Gastrocnemius medialis (tissue), 4 donors: ENCODE results near the gene TIMD4. TPM values are rescaled to one million over a fixed set of nuclear protein-coding genes. Genes with fewer than 3 reads are reported as not detected.

ENCODE experiments used
- ATAC-seq, 2 donors: fragments of 150-250 bp; one replicate each; pipeline ENCODE4 v1.9.1; 2016
- DNase-seq, 2 donors: peaks; one replicate each; pipeline ENCODE4 v3.0.0-alpha.2; 2019
- H3K27ac ChIP-seq, 4 donors: fragments of 200-600 bp; sonication (generic); 1 replicate in 1 of 4; 2 replicates in 3 of 4; pipeline ENCODE4 v1.5.1; 2016 to 2018; ENCODE audit warnings: mild to moderate bottlenecking in 2 of 4, moderate library complexity in 1 of 4
- H3K27me3 ChIP-seq, 3 donors: fragments of 200-600 bp; sonication (generic) in 2 of 3; 1 replicate in 1 of 3; 2 replicates in 2 of 3; pipeline versions ENCODE4 v1.5.1 to v1.6.0; 2016 to 2019; ENCODE audit warnings: mild to moderate bottlenecking in 1 of 3, moderate library complexity in 1 of 3
- H3K36me3 ChIP-seq, 2 donors: fragments of 200-600 bp; sonication (generic) in 1 of 2; one replicate each; pipeline ENCODE4 v1.5.1; 2017 to 2018
- H3K4me1 ChIP-seq, 2 donors: fragments of 200-600 bp; sonication (generic) in 1 of 2; one replicate each; pipeline ENCODE4 v1.5.1; 2016 to 2017; ENCODE audit warnings: mild to moderate bottlenecking in 2 of 2
- H3K4me3 ChIP-seq, 4 donors: fragments of 200-600 bp; sonication (generic) in 3 of 4; 1 replicate in 1 of 4; 2 replicates in 3 of 4; pipeline ENCODE4 v1.5.1; 2016 to 2019; ENCODE audit warnings: mild to moderate bottlenecking in 2 of 4
- H3K9me3 ChIP-seq, 3 donors: fragments of 200-600 bp; sonication (generic) in 2 of 3; 1 replicate in 1 of 3; 2 replicates in 2 of 3; pipeline ENCODE4 v1.5.1; 2016 to 2019
- CTCF ChIP-seq, 5 experiments: fragments of 450-650 bp in 3 of 5; fragments of 200-600 bp in 2 of 5; sonication (generic) in 2 of 5; IDR thresholded peaks in 4 of 5; conservative IDR thresholded peaks in 1 of 5; 1 replicate in 4 of 5; 2 replicates in 1 of 5; pipeline ENCODE4 v1.5.1; 2016 to 2019; ENCODE audit warnings: antibody characterized with exemption in 5 of 5, mild to moderate bottlenecking in 3 of 5, moderate library complexity in 3 of 5
- POLR2A ChIP-seq, 2 donors: fragments of 450-650 bp; IDR thresholded peaks; one replicate each; pipeline ENCODE4 v1.6.1; 2017; ENCODE audit warnings: antibody characterized with exemption in 2 of 2, mild to moderate bottlenecking in 2 of 2, moderate library complexity in 2 of 2
- in situ Hi-C, 4 donors: fragments of 200-750 bp; cut with MboI; loops; one replicate each; pipeline versions ENCODE4 v1.15.0 to v1.8.0; 2017; ENCODE audit warnings: low sequenced_read_pairs in 4 of 4
- intact Hi-C: fragments of 100-400 bp; cut with DNase I; formaldehyde crosslinking; loops from one replicate; pipeline ENCODE4 v1.15.1; 2023; ENCODE audit warnings: low total_unique reads
- total RNA-seq, 4 donors: library from RNA; depleted of rRNA; stranded (reverse); fragments of >200 nt; gene quantifications; one replicate each; pipeline versions ENCODE4 v1.1.0 to v1.2.3, GENCODE V29; 2016

The TIMD4 gene
- total RNA-seq, 4 donors from 2014 or later: not detected

GRCh38 chr5:156918311-156918845 lies 44.6 kb downstream of the TIMD4 start:
- TF ChIP-seq POLR2A (IDR thresholded peaks at IDR 0.05) (no peak), CTCF (IDR thresholded peaks at IDR 0.05 in 4 of 5, conservative IDR thresholded peaks at IDR 0.05 in 1 of 5) (no peak)
- intact Hi-C loops (no loop called here), in situ Hi-C loops (no loop called here)
- no peaks in the 10 kb centered on the region for H3K27me3 ChIP-seq
- H3K36me3 ChIP-seq: no peaks in the 10 kb centered on the region
- DNase-seq: no peak
- H3K27ac ChIP-seq: no peak overlapping the region
- ATAC-seq: no peak
- H3K4me1 ChIP-seq: no peaks in the 10 kb centered on the region
- H3K4me3 ChIP-seq: no peak overlapping the region
- H3K9me3 ChIP-seq: no peaks in the 10 kb centered on the region

- Histone ChIP-seq H3K36me3 (no peaks in the 10 kb centered on the region), H3K4me1 (no peaks in the 10 kb centered on the region), H3K27ac (no peak overlapping the region), H3K4me3 (no peak overlapping the region), H3K9me3 (no peaks in the 10 kb centered on the region), H3K27me3 (no peaks in the 10 kb centered on the region)
- in situ Hi-C loops: no loop called here
- intact Hi-C loops: no loop called here
- no peak for DNase-seq
- no peak for TF ChIP-seq CTCF (IDR thresholded peaks at IDR 0.05 in 4 of 5, conservative IDR thresholded peaks at IDR 0.05 in 1 of 5)
- no peak for TF ChIP-seq POLR2A (IDR thresholded peaks at IDR 0.05)
- no peak for ATAC-seq
Observed at GRCh38 chr5:156914371-156914737, 48.7 kb downstream of the TIMD4 start.

- H3K4me3 ChIP-seq: no peak overlapping the region
- no peak for DNase-seq
- no peaks in the 10 kb centered on the region for H3K27me3 ChIP-seq
- intact Hi-C loops (no loop called here), in situ Hi-C loops (no loop called here)
- no peaks in the 10 kb centered on the region for H3K9me3 ChIP-seq
- no peaks in the 10 kb centered on the region for H3K36me3 ChIP-seq
- TF ChIP-seq CTCF (IDR thresholded peaks at IDR 0.05 in 4 of 5, conservative IDR thresholded peaks at IDR 0.05 in 1 of 5) (no peak), POLR2A (IDR thresholded peaks at IDR 0.05) (no peak)
- ATAC-seq: no peak
- H3K27ac ChIP-seq: no peak overlapping the region
- no peaks in the 10 kb centered on the region for H3K4me1 ChIP-seq
Observed at GRCh38 chr5:156913719-156914370, 49.2 kb downstream of the TIMD4 start.

- Histone ChIP-seq H3K9me3 (no peaks in the 10 kb centered on the region), H3K27ac (no peak overlapping the region), H3K27me3 (no peaks in the 10 kb centered on the region), H3K4me1 (no peaks in the 10 kb centered on the region), H3K4me3 (no peak overlapping the region), H3K36me3 (no peaks in the 10 kb centered on the region)
- ATAC-seq (no peak), DNase-seq (no peak)
- intact Hi-C loops (no loop called here), in situ Hi-C loops (no loop called here)
- TF ChIP-seq CTCF (IDR thresholded peaks at IDR 0.05 in 4 of 5, conservative IDR thresholded peaks at IDR 0.05 in 1 of 5) (no peak), POLR2A (IDR thresholded peaks at IDR 0.05) (no peak)
Observed at GRCh38 chr5:156913355-156913718, 49.7 kb downstream of the TIMD4 start.

- TF ChIP-seq CTCF (IDR thresholded peaks at IDR 0.05 in 4 of 5, conservative IDR thresholded peaks at IDR 0.05 in 1 of 5) (no peak), POLR2A (IDR thresholded peaks at IDR 0.05) (no peak)
- Histone ChIP-seq H3K4me1 (no peaks in the 10 kb centered on the region), H3K36me3 (no peaks in the 10 kb centered on the region), H3K27me3 (no peaks in the 10 kb centered on the region), H3K4me3 (no peak overlapping the region), H3K9me3 (no peaks in the 10 kb centered on the region), H3K27ac (no peak overlapping the region)
- DNase-seq (no peak), ATAC-seq (no peak)
- intact Hi-C loops (no loop called here), in situ Hi-C loops (no loop called here)
Observed at GRCh38 chr5:156912869-156913268, 50.2 kb downstream of the TIMD4 start.
